SKM-1 treated with dmso at 0.1 percent for 144 hours (cell line): ENCODE data around the gene MATK.
"Not testable (repeated sequence)": the region's sequence is repeated elsewhere in the genome, so short reads cannot be mapped to it uniquely, and the experiment has no call there.

ENCODE experiments used
- DNase-seq: peaks from one replicate; lab custom pipeline; 2025; ENCODE audit not compliant: unreplicated experiment; lab: John Stamatoyannopoulos, UW

Gene MATK

GRCh38 chr19:3816566-3817218 lies 30.5 kb upstream of the MATK start:
- no peak for DNase-seq

- not testable (repeated sequence) for DNase-seq
Observed at GRCh38 chr19:3816148-3816547, 30.0 kb upstream of the MATK start.

- no peak for DNase-seq
Observed at GRCh38 chr19:3814648-3815047, 28.5 kb upstream of the MATK start.

GRCh38 chr19:3813473-3814392 lies 27.6 kb upstream of the MATK start:
- no peak for DNase-seq

- DNase-seq: no peak
Observed at GRCh38 chr19:3810708-3811355, 24.7 kb upstream of the MATK start.

- DNase-seq: no peak
Observed at GRCh38 chr19:3809881-3810707, 23.9 kb upstream of the MATK start.

- DNase-seq: no peak
Observed at GRCh38 chr19:3808420-3809143, 22.4 kb upstream of the MATK start.

- no peak for DNase-seq
Observed at GRCh38 chr19:3807574-3808354, 21.6 kb upstream of the MATK start.

GRCh38 chr19:3807131-3807480 lies 20.9 kb upstream of the MATK start:
- DNase-seq: no peak

GRCh38 chr19:3805859-3806258 lies 19.7 kb upstream of the MATK start:
- no peak for DNase-seq

- no peak for DNase-seq
Observed at GRCh38 chr19:3804429-3804828, 18.2 kb upstream of the MATK start.

- DNase-seq: no peak
Observed at GRCh38 chr19:3803986-3804385, 17.8 kb upstream of the MATK start.

GRCh38 chr19:3803114-3803888 lies 17.1 kb upstream of the MATK start:
- DNase-seq: no peak

GRCh38 chr19:3801412-3802096 lies 15.4 kb upstream of the MATK start:
- no peak for DNase-seq

- no peak for DNase-seq
Observed at GRCh38 chr19:3800996-3801395, 14.8 kb upstream of the MATK start.

- DNase-seq: no peak
Observed at GRCh38 chr19:3798137-3798536, 12.0 kb upstream of the MATK start.

GRCh38 chr19:3796358-3796757 lies 10.2 kb upstream of the MATK start:
- no peak for DNase-seq

- no peak for DNase-seq
Observed at GRCh38 chr19:3793799-3794198, 7.6 kb upstream of the MATK start.
